ENCODE results near the gene OXA1L. TPM values are rescaled to one million over a fixed set of nuclear protein-coding genes. Genes with fewer than 3 reads are reported as not detected.

OXA1L gene
- total and polyA plus RNA-seq, 2 of the 13 experiments (the other 11 are each of a cell fraction or from before 2014, with no cell fraction given), result 230 to 589 TPM

GRCh38 chr14:22821193-22822015 is 54.9 kb downstream of the OXA1L start (continued):
- TF ChIP-seq HDAC2 (CRISPR knock-in tag; IDR thresholded peaks at IDR 0.05), result peak; percentile 73; the same call in 1 of the 2 replicates
- TF ChIP-seq ZNF30 (CRISPR knock-in tag; IDR thresholded peaks at IDR 0.05), result peak; percentile 88; the same call in 1 of the 2 replicates
- no peak for TF ChIP-seq RFX3 (CRISPR knock-in tag; IDR thresholded peaks at IDR 0.05)
- no peak for TF ChIP-seq NPAS2 (CRISPR knock-in tag; IDR thresholded peaks at IDR 0.05; ENCODE audit: borderline replicate concordance)
- no peak for TF ChIP-seq ZNF275 (CRISPR knock-in tag; IDR thresholded peaks at IDR 0.05; ENCODE audit: borderline replicate concordance)
- TF ChIP-seq ZNF407 (CRISPR knock-in tag; IDR thresholded peaks at IDR 0.05; ENCODE audit: not compliant biosample characterization), result peak; percentile 68
- TF ChIP-seq ZNF331 (CRISPR knock-in tag; IDR thresholded peaks at IDR 0.05), result peak; percentile 96
- no peak for TF ChIP-seq TOE1 (CRISPR knock-in tag; IDR thresholded peaks at IDR 0.05)
- TF ChIP-seq PREB (CRISPR knock-in tag; IDR thresholded peaks at IDR 0.05), result no peak
- TF ChIP-seq NAIF1 (CRISPR knock-in tag; IDR thresholded peaks at IDR 0.05; ENCODE audit: borderline replicate concordance), result no peak
- no peak for TF ChIP-seq ZSCAN22 (CRISPR knock-in tag; IDR thresholded peaks at IDR 0.05)
- no peak for TF ChIP-seq ZNF660 (CRISPR knock-in tag; IDR thresholded peaks at IDR 0.05; ENCODE audit: borderline replicate concordance, low read depth)
- TF ChIP-seq FIP1L1 (IDR thresholded peaks at IDR 0.05; ENCODE audit: borderline replicate concordance, insufficient read depth, low read depth, low read length), result no peak

Measured in HepG2 (cell line).